IMR-90 (cell line): ENCODE measurements around the gene AKT3. TPM values are rescaled to one million over a fixed set of nuclear protein-coding genes. Genes with fewer than 3 reads are reported as not detected.

ENCODE experiments used
- ATAC-seq: fragments of 200-7000 bp; cut with Tn5 transposase; 2 replicates; pipeline ENCODE4 v1.9.1; 2020; ENCODE audit warnings: low read depth, mild to moderate bottlenecking, moderate library complexity
- BruUV-seq: library from RNA; stranded (reverse); fragments of 400-500 nt; replicated peaks from 2 replicates; lab custom pipeline; 2021; lab: Mats Ljungman, UMichigan
- CTCF ChIA-PET: fragments of 300-600 bp; formaldehyde crosslinking; extraction: SDS; loops from one replicate; lab custom pipeline; 2021; ENCODE audit warnings: antibody characterized with exemption; lab: Yijun Ruan, JAX
- POLR2A ChIA-PET: fragments of 300-600 bp; sonication (Branson Sonifier 250); formaldehyde crosslinking; loops from one replicate; lab custom pipeline; 2022; ENCODE audit warnings: antibody characterized with exemption; ENCODE audit not compliant: unreplicated experiment; lab: Charles Lee
- DNase-seq: peaks from one replicate; pipeline ENCODE4 v3.0.0; 2013
- H2AFZ ChIP-seq: replicated peaks from 2 replicates; pipeline ENCODE3; 2013; ENCODE audit warnings: low read length, mild to moderate bottlenecking; ENCODE audit not compliant: poor library complexity
- H2AK5ac ChIP-seq: 2 replicates; pipeline ENCODE4 v1.6.1; 2013; ENCODE audit warnings: low read depth, low read length, inconsistent platforms
- H2AK9ac ChIP-seq: replicated peaks from 2 replicates; pipeline ENCODE3; 2013; ENCODE audit warnings: mild to moderate bottlenecking, low read depth, low read length, moderate library complexity; ENCODE audit not compliant: poor library complexity
- H2BK120ac ChIP-seq: 2 replicates; pipeline ENCODE4 v1.6.1; 2013; ENCODE audit warnings: low read depth, low read length, inconsistent platforms
- H2BK15ac ChIP-seq: 3 replicates; pipeline ENCODE4 v1.6.1; 2013; ENCODE audit warnings: low read depth, low read length, inconsistent platforms
- H2BK20ac ChIP-seq: 2 replicates; pipeline ENCODE4 v1.6.1; 2013; ENCODE audit warnings: low read depth, mild to moderate bottlenecking, inconsistent platforms, low read length, moderate library complexity
- H2BK5ac ChIP-seq: 2 replicates; pipeline ENCODE4 v1.6.1; 2013; ENCODE audit warnings: mild to moderate bottlenecking, low read depth, low read length, inconsistent platforms; ENCODE audit not compliant: poor library complexity, severe bottlenecking
- H3K14ac ChIP-seq: replicated peaks from 2 replicates; pipeline ENCODE4 v1.6.1; 2013; ENCODE audit warnings: low read depth, low read length, inconsistent platforms
- H3K18ac ChIP-seq: 2 replicates; pipeline ENCODE4 v1.6.1; 2013; ENCODE audit warnings: low read depth, low read length, control low read depth
- H3K23ac ChIP-seq: 2 replicates; pipeline ENCODE4 v1.6.1; 2013; ENCODE audit warnings: low read depth, low read length, inconsistent platforms
- H3K27ac ChIP-seq: 2 replicates; pipeline ENCODE4 v1.5.1; 2013; ENCODE audit warnings: mild to moderate bottlenecking, control low read depth, low read length; ENCODE audit not compliant: insufficient read depth
- H3K27me3 ChIP-seq: 2 replicates; pipeline ENCODE4 v1.6.1; 2013; ENCODE audit warnings: low read length; ENCODE audit not compliant: control insufficient read depth, insufficient read depth
- H3K36me3 ChIP-seq: 2 replicates; pipeline ENCODE4 v1.6.1; 2013; ENCODE audit warnings: low read length, mixed read lengths; ENCODE audit not compliant: control insufficient read depth, insufficient read depth
- H3K4ac ChIP-seq: 2 replicates; pipeline ENCODE4 v1.6.1; 2013; ENCODE audit warnings: low read depth, low read length, inconsistent platforms
- H3K4me1 ChIP-seq: 2 replicates; pipeline ENCODE4 v1.6.1; 2013; ENCODE audit warnings: low read length, mixed read lengths; ENCODE audit not compliant: control insufficient read depth, insufficient read depth
- H3K4me2 ChIP-seq: 2 replicates; pipeline ENCODE4 v1.6.1; 2013; ENCODE audit warnings: low read depth, mild to moderate bottlenecking, control low read depth, low read length, moderate library complexity
- H3K4me3 ChIP-seq: 2 replicates; pipeline ENCODE4 v1.5.1; 2013; ENCODE audit warnings: low read depth, mild to moderate bottlenecking, control low read depth, low read length, moderate library complexity; ENCODE audit not compliant: insufficient read depth
- H3K56ac ChIP-seq: 2 replicates; pipeline ENCODE4 v1.6.1; 2013; ENCODE audit warnings: low read length, inconsistent platforms; ENCODE audit not compliant: insufficient read depth; ENCODE audit errors: extremely low read depth
- H3K79me1 ChIP-seq, 2 experiments: 2 replicates each; pipeline ENCODE4 v1.6.1; 2013; ENCODE audit warnings: low read length in 2 of 2, inconsistent platforms in 1 of 2, low read depth in 1 of 2
- H3K9ac ChIP-seq: 2 replicates; pipeline ENCODE4 v1.6.1; 2013; ENCODE audit warnings: low read depth, low read length, control low read depth
- H3K9me1 ChIP-seq: 2 replicates; pipeline ENCODE4 v1.6.1; 2013; ENCODE audit warnings: low read length, inconsistent platforms; ENCODE audit not compliant: insufficient read depth
- H3K9me3 ChIP-seq: 2 replicates; pipeline ENCODE4 v1.6.1; 2013; ENCODE audit warnings: low read length; ENCODE audit not compliant: control insufficient read depth, insufficient read depth
- H4K20me1 ChIP-seq: 2 replicates; pipeline ENCODE4 v1.6.1; 2013; ENCODE audit warnings: low read length, inconsistent platforms; ENCODE audit not compliant: insufficient read depth
- H4K5ac ChIP-seq: 2 replicates; pipeline ENCODE4 v1.6.1; 2013; ENCODE audit warnings: mild to moderate bottlenecking, low read depth, low read length, control low read depth
- H4K8ac ChIP-seq, 2 experiments: 2 replicates each; pipeline ENCODE4 v1.6.1; 2013; ENCODE audit warnings: low read depth in 2 of 2, low read length in 2 of 2, control low read depth in 1 of 2, inconsistent platforms in 1 of 2
- H4K91ac ChIP-seq: 2 replicates; pipeline ENCODE4 v1.6.1; 2013; ENCODE audit warnings: low read depth, low read length, inconsistent platforms; ENCODE audit not compliant: insufficient read depth
- BHLHE40 ChIP-seq: fragments of 150-350 bp; IDR thresholded peaks from 2 replicates; pipeline ENCODE4 v1.6.1; 2016; ENCODE audit warnings: mild to moderate bottlenecking, low read depth, low read length
- CEBPB ChIP-seq: IDR thresholded peaks from 2 replicates; pipeline ENCODE4 v1.6.1; 2012; ENCODE audit warnings: low read depth, low read length, improper control_type of control experiment
- CHD1 ChIP-seq: IDR thresholded peaks from 2 replicates; pipeline ENCODE4 v1.6.1; 2012; ENCODE audit warnings: low read depth, low read length, improper control_type of control experiment
- FOS ChIP-seq: fragments of 150-350 bp; IDR thresholded peaks from 2 replicates; pipeline ENCODE4 v1.6.1; 2016; ENCODE audit warnings: low read depth, low read length
- MAFK ChIP-seq: IDR thresholded peaks from 2 replicates; pipeline ENCODE4 v1.6.1; 2012; ENCODE audit warnings: low read depth, low read length, improper control_type of control experiment
- MAZ ChIP-seq: IDR thresholded peaks from 2 replicates; pipeline ENCODE4 v1.6.1; 2012; ENCODE audit warnings: low read depth, mild to moderate bottlenecking, low read length, improper control_type of control experiment, moderate library complexity, borderline replicate concordance
- MXI1 ChIP-seq: IDR thresholded peaks from 2 replicates; pipeline ENCODE4 v1.6.1; 2012; ENCODE audit warnings: low read depth, mild to moderate bottlenecking, low read length, moderate library complexity, borderline replicate concordance
- NFE2L2 ChIP-seq: fragments of 150-350 bp; IDR thresholded peaks from 2 replicates; pipeline ENCODE4 v1.6.1; 2016; ENCODE audit warnings: low read depth, mild to moderate bottlenecking, low read length
- POLR2A ChIP-seq: IDR thresholded peaks from 2 replicates; pipeline ENCODE4 v1.6.1; 2012; ENCODE audit warnings: mild to moderate bottlenecking, low read depth, low read length
- RAD21 ChIP-seq: IDR thresholded peaks from 2 replicates; pipeline ENCODE4 v1.6.1; 2012; ENCODE audit warnings: low read length, improper control_type of control experiment
- RCOR1 ChIP-seq: IDR thresholded peaks from 2 replicates; pipeline ENCODE4 v1.6.1; 2012; ENCODE audit warnings: mild to moderate bottlenecking, low read length, improper control_type of control experiment; ENCODE audit not compliant: insufficient replicate concordance
- RFX5 ChIP-seq: IDR thresholded peaks from 2 replicates; pipeline ENCODE4 v1.8.0; 2012; ENCODE audit warnings: low read depth, mild to moderate bottlenecking, low read length, moderate library complexity
- SMC3 ChIP-seq: fragments of 150-350 bp; IDR thresholded peaks from 2 replicates; pipeline ENCODE4 v1.6.1; 2016; ENCODE audit warnings: low read depth, mild to moderate bottlenecking, antibody characterized with exemption, low read length, moderate library complexity
- WGBS, 2 experiments: methylation state at CpG; one replicate each; pipeline versions ENCODE4 v1.1.5 to v1.1.7; 2013; ENCODE audit warnings: missing lambda C conversion rate in 2 of 2; ENCODE audit not compliant: insufficient read length in 1 of 2; ENCODE audit errors: extremely low coverage in 2 of 2; 5-methylcytosine and 5-hydroxymethylcytosine counted together
- dilution Hi-C: fragments of 300-500 bp; cut with HindIII; formaldehyde crosslinking; loops from one replicate; pipeline ENCODE4 v1.14.3; 2018; ENCODE audit warnings: low sequenced_read_pairs; ENCODE audit not compliant: unreplicated experiment
- in situ Hi-C: fragments of 300-500 bp; cut with MboI; formaldehyde crosslinking; loops from 3 replicates; pipeline ENCODE4 v1.14.3; 2019; ENCODE audit warnings: low sequenced_read_pairs, inconsistent platforms, mixed read lengths
- intact Hi-C: fragments of 100-400 bp; cut with micrococcal nuclease; formaldehyde crosslinking; loops from 2 replicates; pipeline ENCODE4 v1.10.0; 2022
- polyA plus RNA-seq, 3 experiments: library from polyadenylated mRNA; depleted of rRNA; stranded (reverse); fragments of >200 nt; gene quantifications; 2 replicates each; pipeline ENCODE4 v1.2.3, GENCODE V29; 2012; ENCODE audit warnings: low replicate concordance in 1 of 3
- total RNA-seq: library from RNA; depleted of rRNA; stranded (reverse); fragments of >200 nt; gene quantifications from 2 replicates; pipeline ENCODE4 v1.2.3, GENCODE V29; 2012
- TF ChIP-seq, protein P1 (sequence below): fragments of 150-350 bp; IDR thresholded peaks from 2 replicates; pipeline ENCODE4 v1.6.1; 2017; ENCODE audit warnings: mild to moderate bottlenecking, antibody characterized with exemption, low read length, low read depth
- TF ChIP-seq, protein P2 (sequence below): fragments of 150-350 bp; IDR thresholded peaks from 2 replicates; pipeline ENCODE4 v1.6.1; 2016; ENCODE audit warnings: low read depth, mild to moderate bottlenecking, low read length, moderate library complexity, borderline replicate concordance
- TF ChIP-seq, protein P3 (sequence below): conservative IDR thresholded peaks from 2 replicates; pipeline ENCODE4 v1.5.1; 2012; ENCODE audit warnings: mild to moderate bottlenecking, low read depth, low read length, improper control_type of control experiment

The AKT3 gene
- total and polyA plus RNA-seq, 2 of the 4 experiments (the other 2 are of a cell fraction) = 15.2 to 19.4 TPM

DNA sequence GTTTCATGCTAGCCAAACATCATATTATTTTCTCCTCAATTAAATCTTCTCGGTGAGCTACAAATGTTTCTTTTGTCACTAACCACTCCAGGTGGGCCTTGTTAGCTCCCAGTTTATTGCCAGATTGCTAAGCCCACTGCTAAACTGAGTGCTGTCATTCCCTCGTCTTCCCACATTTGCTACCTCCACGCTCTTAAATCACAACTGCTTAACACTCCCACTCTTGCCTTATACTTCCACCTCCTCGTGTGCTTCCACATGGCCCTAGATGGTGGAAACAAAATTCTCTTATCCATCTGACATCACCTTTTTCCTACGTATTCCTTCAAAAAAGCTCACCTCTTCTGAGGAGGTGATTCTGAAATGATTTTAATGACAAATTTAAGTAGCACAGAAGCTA lies 34.6 kb upstream of the AKT3 start:
- H2AFZ ChIP-seq = no peak overlapping the region
- DNase-seq (no peak), ATAC-seq (no peak)
- no peaks in the 10 kb centered on the region for H3K79me1 ChIP-seq
- intact Hi-C loops (no loop called here), in situ Hi-C loops (no loop called here), dilution Hi-C loops (no loop called here)
- H4K91ac ChIP-seq = no peak overlapping the region
- no peak overlapping the region for H2AK5ac ChIP-seq
- WGBS, 2 experiments = 40% methylated on average over 2 of the region's 5 CpGs; no CpG with 5 or more reads in 1 of the 2 experiments
- H4K5ac ChIP-seq = no peak overlapping the region
- no peak overlapping the region for H3K9ac ChIP-seq
- no peaks in the 10 kb centered on the region for H3K9me1 ChIP-seq
- no peak overlapping the region for H3K4ac ChIP-seq
- H3K27ac ChIP-seq = no peak overlapping the region
- H3K4me3 ChIP-seq = no peak overlapping the region
- no peak overlapping the region for H3K23ac ChIP-seq
- ChIA-PET CTCF (no interaction called here), POLR2A (no interaction called here)
- no peak overlapping the region for H3K56ac ChIP-seq
- H3K14ac ChIP-seq = no peak overlapping the region
- no peak overlapping the region for H2BK120ac ChIP-seq
- H4K20me1 ChIP-seq = no peaks in the 10 kb centered on the region
- H4K8ac ChIP-seq = no peak overlapping the region
- no peak overlapping the region for H3K18ac ChIP-seq
- H3K27me3 ChIP-seq = peaks cover 3% of the 10 kb centered on the region; the same call in 1 of the 2 replicates
- no peak overlapping the region for H2BK20ac ChIP-seq
- no peak overlapping the region for H2BK5ac ChIP-seq
- no TSS peak for BruUV-seq
- H3K4me2 ChIP-seq = no peak overlapping the region
- no peak for TF ChIP-seq MAFK
- TF ChIP-seq RAD21 = no peak
- TF ChIP-seq FOS = no peak
- no peak for TF ChIP-seq CEBPB
- TF ChIP-seq BHLHE40 = no peak
- TF ChIP-seq, protein P1, sequence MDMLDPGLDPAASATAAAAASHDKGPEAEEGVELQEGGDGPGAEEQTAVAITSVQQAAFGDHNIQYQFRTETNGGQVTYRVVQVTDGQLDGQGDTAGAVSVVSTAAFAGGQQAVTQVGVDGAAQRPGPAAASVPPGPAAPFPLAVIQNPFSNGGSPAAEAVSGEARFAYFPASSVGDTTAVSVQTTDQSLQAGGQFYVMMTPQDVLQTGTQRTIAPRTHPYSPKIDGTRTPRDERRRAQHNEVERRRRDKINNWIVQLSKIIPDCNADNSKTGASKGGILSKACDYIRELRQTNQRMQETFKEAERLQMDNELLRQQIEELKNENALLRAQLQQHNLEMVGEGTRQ = no peak
- TF ChIP-seq NFE2L2 = no peak
- TF ChIP-seq POLR2A = no peak
- no peak for TF ChIP-seq RFX5
- TF ChIP-seq SMC3 = no peak
- TF ChIP-seq, protein P2, sequence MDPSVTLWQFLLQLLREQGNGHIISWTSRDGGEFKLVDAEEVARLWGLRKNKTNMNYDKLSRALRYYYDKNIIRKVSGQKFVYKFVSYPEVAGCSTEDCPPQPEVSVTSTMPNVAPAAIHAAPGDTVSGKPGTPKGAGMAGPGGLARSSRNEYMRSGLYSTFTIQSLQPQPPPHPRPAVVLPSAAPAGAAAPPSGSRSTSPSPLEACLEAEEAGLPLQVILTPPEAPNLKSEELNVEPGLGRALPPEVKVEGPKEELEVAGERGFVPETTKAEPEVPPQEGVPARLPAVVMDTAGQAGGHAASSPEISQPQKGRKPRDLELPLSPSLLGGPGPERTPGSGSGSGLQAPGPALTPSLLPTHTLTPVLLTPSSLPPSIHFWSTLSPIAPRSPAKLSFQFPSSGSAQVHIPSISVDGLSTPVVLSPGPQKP = no peak
- no peak for TF ChIP-seq MAZ
- no peak for TF ChIP-seq RCOR1
- TF ChIP-seq, protein P3, sequence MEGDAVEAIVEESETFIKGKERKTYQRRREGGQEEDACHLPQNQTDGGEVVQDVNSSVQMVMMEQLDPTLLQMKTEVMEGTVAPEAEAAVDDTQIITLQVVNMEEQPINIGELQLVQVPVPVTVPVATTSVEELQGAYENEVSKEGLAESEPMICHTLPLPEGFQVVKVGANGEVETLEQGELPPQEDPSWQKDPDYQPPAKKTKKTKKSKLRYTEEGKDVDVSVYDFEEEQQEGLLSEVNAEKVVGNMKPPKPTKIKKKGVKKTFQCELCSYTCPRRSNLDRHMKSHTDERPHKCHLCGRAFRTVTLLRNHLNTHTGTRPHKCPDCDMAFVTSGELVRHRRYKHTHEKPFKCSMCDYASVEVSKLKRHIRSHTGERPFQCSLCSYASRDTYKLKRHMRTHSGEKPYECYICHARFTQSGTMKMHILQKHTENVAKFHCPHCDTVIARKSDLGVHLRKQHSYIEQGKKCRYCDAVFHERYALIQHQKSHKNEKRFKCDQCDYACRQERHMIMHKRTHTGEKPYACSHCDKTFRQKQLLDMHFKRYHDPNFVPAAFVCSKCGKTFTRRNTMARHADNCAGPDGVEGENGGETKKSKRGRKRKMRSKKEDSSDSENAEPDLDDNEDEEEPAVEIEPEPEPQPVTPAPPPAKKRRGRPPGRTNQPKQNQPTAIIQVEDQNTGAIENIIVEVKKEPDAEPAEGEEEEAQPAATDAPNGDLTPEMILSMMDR = no peak
- TF ChIP-seq CHD1 = no peak
- no peak for TF ChIP-seq MXI1
- no peaks in the 10 kb centered on the region for H3K4me1 ChIP-seq
- no peaks in the 10 kb centered on the region for H3K9me3 ChIP-seq
- H3K36me3 ChIP-seq = no peaks in the 10 kb centered on the region
- no peak overlapping the region for H2AK9ac ChIP-seq
- no peak overlapping the region for H2BK15ac ChIP-seq
